GM12878 (cell line): ENCODE data around the gene DYNC1I2.

Experiments
- CTCF ChIP-seq, 3 experiments: IDR thresholded peaks in 2 of 3; conservative IDR thresholded peaks in 1 of 3; 2 replicates each; pipeline ENCODE4 v1.5.1; 2011; ENCODE audit warnings: low read depth in 3 of 3, low read length in 3 of 3, mild to moderate bottlenecking in 3 of 3, control low read depth in 2 of 3, moderate library complexity in 2 of 3, inconsistent platforms in 1 of 3, mixed read lengths in 1 of 3; ENCODE audit not compliant: control insufficient read depth in 2 of 3, insufficient read depth in 1 of 3; ENCODE audit errors: extremely low read depth in 1 of 3
- DPF2 ChIP-seq: fragments of 450-650 bp; IDR thresholded peaks from 2 replicates; pipeline ENCODE4 v1.6.1; 2017; ENCODE audit warnings: mild to moderate bottlenecking
- EGR1 ChIP-seq, 2 experiments: IDR thresholded peaks; 1 replicate in 1 of 2; 2 replicates in 1 of 2; pipeline ENCODE4 v1.6.1; 2011 to 2012; ENCODE audit warnings: low read depth in 2 of 2, low read length in 2 of 2, borderline replicate concordance in 1 of 2, mild to moderate bottlenecking in 1 of 2, moderate library complexity in 1 of 2
- EP300 ChIP-seq, 2 experiments: fragments of 150-350 bp in 1 of 2; IDR thresholded peaks; 2 replicates each; pipeline ENCODE4 v1.6.1; 2011 to 2012; ENCODE audit warnings: low read depth in 2 of 2, low read length in 2 of 2, borderline replicate concordance in 1 of 2, improper control_type of control experiment in 1 of 2, inconsistent platforms in 1 of 2; ENCODE audit not compliant: control insufficient read depth in 1 of 2
- EZH2 ChIP-seq: IDR thresholded peaks from 2 replicates; pipeline ENCODE4 v1.6.1; 2012; ENCODE audit warnings: low read depth, mild to moderate bottlenecking, control low read depth, inconsistent platforms, low read length, borderline replicate concordance; ENCODE audit not compliant: control insufficient read depth
- KDM1A ChIP-seq: fragments of 200-600 bp; sonication (generic); IDR thresholded peaks from 2 replicates; pipeline ENCODE4 v1.6.1; 2016; ENCODE audit warnings: borderline replicate concordance
- MAX ChIP-seq: IDR thresholded peaks from 2 replicates; pipeline ENCODE4 v1.6.1; 2012; ENCODE audit warnings: low read depth, low read length, improper control_type of control experiment
- NFYA ChIP-seq: IDR thresholded peaks from 2 replicates; pipeline ENCODE4 v1.6.1; 2011; ENCODE audit warnings: low read depth, mild to moderate bottlenecking, low read length, improper control_type of control experiment, borderline replicate concordance
- POLR2A ChIP-seq: IDR thresholded peaks from 2 replicates; pipeline ENCODE4 v1.6.1; 2011; ENCODE audit warnings: low read depth, mild to moderate bottlenecking, low read length
- TAF1 ChIP-seq: IDR thresholded peaks from 2 replicates; pipeline ENCODE4 v1.6.1; 2011; ENCODE audit warnings: mild to moderate bottlenecking, low read depth, low read length, borderline replicate concordance

GRCh38 chr2:171655586-171655985 is 31.7 kb upstream of the DYNC1I2 start:
- no peak for TF ChIP-seq TAF1
- TF ChIP-seq EGR1 (IDR thresholded peaks at IDR 0.05; ENCODE audit: borderline replicate concordance in 1 of 2, low read depth in 2 of 2, low read length in 2 of 2), result no peak
- TF ChIP-seq DPF2, result no peak
- TF ChIP-seq NFYA, result no peak
- no peak for TF ChIP-seq MAX
- TF ChIP-seq EZH2, result no peak
- no peak for TF ChIP-seq KDM1A
- no peak for TF ChIP-seq POLR2A
- TF ChIP-seq CTCF (IDR thresholded peaks at IDR 0.05 in 2 of 3, conservative IDR thresholded peaks at IDR 0.05 in 1 of 3; ENCODE audit: control insufficient read depth in 2 of 3, extremely low read depth in 1 of 3, insufficient read depth in 1 of 3, low read depth in 3 of 3, low read length in 3 of 3), result no peak
- TF ChIP-seq EP300 (IDR thresholded peaks at IDR 0.05; ENCODE audit: borderline replicate concordance in 1 of 2, control insufficient read depth in 1 of 2, low read depth in 2 of 2, low read length in 2 of 2), result no peak
